Pons (tissue), 1 donor: ENCODE data around the gene ZNF649.
A peak's percentile ranks its signal among the peaks of the same experiment; 100 is the strongest.
"Not testable (repeated sequence)": the region's sequence is repeated elsewhere in the genome, so short reads cannot be mapped to it uniquely, and the experiment has no call there.

Experiments used
- DNase-seq: peaks from one replicate; pipeline ENCODE4 v3.0.0-alpha.2; 2016; ENCODE audit warnings: low spot score

The ZNF649 gene

DNA sequence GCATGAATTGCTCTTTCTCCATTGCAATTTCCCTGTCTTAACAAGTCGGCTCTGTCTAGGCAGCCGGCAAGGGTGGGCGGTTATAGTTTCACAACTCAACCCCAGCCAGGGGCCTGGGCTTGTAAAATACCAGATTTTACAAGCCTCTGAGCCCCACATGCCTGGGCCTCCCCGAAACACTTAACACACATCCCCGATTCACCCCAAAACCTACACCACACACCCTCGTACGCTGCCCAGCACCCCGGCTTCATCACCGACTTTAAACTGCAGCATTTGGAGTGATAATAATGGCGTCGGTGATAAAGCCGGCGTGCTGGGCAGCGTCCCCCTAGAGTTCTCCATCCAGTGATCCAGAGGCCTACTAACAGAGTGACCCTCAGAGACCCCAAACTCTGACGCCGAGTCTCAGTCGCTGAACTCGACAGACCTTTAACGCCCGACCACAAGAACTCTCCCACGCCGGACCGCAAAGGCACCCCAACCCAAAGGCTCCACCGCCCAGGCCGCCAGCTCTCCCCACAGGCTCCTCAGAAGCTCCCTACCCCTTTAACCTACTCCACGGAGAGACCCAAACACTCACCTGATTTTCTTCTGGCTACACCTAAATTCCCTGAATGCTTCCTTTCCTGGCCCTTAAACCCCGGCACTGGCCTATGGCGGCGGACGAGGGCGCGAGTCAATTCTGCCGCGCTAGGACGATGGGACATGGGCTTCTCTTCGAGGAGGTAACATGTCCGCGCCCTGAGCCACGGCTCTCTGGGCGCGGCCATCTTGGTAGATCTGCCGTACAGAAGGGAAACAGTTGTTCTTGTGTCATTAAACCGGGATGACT is at the start of gene ZNF649:
ZNF649 (minus strand) TSS at position 687 of the 835 bp plus-strand sequence. CDS start 4,910 bp downstream, outside the sequence.
- peak; percentile 89 for DNase-seq

DNA sequence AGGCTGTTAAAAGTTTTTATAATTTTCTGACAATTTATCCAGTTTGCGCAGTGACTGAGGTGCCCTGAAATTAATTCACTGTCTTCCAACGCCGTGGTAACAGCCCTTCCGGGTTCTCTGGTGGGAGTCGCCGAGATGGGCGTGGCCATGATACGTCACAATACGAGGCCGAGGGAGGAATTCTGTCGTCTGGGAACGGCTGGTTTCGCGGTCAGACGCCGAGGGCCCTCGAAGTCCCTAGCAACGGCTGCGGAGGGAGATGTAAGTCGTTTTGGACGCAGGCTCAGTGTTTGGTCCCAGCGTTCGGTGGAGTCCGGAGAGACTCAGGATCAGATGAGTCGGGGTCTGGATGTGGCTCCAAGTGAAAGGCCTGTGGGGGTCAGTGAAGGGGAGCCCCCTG is 44.2 kb upstream of the ZNF649 start:
- no peak for DNase-seq

DNA sequence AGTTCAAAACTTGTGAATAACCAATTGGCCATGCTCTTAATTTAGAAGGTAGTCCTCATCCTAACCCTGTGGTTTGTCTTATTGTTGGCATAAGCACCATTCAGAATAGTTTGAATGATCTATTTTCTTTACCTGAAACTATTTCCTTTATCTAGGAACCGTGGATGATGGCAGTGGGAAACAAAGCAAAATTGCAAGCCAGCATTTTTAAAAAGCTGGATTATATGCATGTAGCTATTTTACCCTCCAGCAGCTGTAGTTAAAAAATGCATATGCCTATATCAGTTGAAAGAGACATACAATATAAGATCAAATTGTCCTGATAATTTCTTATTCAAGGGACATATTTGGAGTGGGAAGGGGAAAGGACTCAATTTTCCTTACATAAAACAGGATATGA is 41.8 kb upstream of the ZNF649 start:
- DNase-seq: no peak

DNA sequence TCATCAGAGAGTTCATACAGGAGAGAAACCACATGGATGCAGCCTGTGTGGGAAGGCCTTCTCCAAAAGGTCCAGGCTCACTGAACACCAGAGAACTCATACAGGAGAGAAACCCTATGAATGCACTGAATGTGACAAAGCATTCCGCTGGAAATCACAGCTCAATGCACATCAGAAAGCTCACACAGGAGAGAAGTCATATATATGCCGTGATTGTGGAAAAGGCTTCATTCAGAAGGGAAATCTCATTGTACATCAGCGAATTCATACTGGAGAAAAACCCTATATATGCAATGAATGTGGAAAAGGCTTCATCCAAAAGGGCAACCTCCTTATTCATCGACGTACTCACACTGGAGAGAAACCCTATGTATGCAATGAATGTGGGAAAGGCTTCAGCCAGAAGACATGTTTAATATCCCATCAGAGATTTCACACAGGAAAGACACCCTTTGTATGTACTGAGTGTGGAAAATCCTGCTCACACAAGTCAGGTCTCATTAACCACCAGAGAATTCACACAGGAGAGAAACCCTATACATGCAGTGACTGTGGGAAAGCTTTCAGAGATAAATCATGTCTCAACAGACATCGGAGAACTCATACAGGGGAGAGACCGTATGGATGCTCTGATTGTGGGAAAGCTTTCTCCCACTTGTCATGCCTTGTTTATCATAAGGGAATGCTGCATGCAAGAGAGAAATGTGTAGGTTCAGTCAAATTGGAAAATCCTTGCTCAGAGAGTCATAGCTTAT is 40.2 kb upstream of the ZNF649 start:
- DNase-seq: no peak

DNA sequence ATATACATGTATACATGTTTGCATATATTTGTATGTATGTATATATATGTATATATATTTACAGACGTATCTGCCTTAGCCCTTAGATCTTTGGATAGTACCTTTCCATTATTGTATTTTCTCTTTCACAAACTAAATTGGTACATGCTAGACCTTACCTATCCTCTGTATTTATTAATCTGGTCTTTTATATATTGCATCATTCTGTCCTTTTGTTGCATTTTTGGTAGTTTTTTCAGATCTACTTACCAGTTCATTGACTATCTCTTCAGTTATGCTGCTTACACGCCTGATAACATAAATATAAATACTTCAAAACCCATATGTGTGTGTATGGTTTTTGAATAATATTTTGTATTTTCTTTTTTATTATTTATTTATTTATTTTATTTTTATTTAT is 34.1 kb upstream of the ZNF649 start:
- no peak for DNase-seq

DNA sequence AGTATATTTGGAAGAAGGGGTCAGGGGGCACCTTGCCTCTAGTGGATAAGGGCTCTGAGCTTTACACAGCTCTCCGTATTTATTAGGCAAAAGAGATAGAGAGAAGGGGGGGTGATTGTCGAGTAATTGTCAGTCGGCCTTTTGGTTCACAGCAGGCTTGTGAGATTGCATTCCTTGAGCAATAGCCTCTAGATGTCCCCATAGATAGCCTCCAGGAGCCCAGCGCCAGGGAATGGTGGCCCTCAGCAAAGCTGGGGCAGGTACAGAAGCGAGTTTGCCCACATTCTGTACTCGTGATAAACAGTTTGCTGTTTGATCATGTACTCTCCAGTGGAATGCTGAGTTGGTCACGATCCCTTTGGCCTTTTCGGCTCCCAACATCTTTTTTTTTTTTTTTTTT is 27.1 kb upstream of the ZNF649 start:
- DNase-seq: no peak

DNA sequence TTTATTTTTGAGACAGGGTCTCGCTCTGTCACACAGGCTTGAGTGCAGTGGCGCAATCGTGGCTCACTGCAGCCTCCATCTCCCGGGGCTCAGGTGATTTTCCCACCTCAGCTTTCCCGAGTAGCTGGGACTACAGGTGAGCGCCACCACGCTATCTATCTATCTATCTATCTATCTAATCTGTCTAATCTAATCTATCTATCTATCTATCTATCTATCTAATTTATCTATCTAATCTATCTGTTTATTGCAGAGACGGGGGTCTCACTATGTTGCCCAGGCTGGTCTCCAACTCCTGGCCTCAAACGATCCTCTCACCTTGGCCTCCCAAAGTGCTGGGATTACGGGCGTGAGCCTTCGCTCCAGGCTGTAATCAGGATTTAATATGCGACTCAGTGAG is 23.0 kb upstream of the ZNF649 start:
- DNase-seq: no peak

DNA sequence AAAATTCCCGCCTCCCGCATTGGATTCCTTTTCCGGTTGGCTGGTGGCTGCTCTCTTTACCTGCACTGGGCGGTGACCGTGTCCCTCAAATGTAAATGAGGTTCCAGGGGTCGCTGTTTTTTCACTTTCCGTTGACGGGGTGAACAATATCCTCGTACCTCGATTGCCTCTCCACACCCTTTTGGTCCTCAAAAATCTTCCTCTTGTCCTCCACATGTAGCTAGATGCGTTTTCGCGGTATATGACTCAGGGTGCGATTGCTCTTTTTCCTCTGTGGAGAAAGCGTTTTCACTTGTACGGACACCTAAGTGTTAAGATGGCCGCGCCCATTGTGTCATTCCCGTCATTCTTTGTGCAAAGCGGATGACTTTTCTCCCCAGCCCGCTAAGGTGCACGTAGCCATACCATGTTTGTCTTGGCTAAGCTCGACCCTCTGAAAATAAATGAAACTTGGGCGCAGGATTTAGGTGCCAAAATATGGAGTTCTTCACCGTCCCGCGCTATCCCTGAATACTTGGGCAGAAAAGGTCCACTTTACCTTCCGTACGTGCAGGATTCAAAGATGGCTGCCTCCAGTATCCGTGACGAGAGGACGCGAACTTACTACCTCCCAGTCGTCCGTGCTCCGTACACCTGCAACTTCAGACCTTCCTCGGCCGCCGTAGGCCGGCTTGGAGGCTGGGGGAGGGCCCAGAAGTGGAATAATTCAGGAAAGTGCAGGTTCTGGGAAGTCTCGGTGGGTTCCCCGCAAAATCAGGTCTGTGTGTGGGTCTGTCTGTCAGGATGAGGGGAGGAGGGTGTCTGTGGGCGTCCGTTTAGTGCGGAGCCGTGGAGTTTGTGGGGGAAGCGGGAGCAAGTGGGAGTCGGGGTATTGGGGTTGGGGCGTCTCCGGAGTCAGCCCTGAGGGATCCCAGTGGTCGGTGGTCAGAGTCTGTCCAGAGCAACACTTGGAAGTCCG is 22.2 kb upstream of the ZNF649 start, which contains the start of gene ZNF613:
ZNF613 (plus strand) TSS at position 689 of the 958 bp plus-strand sequence. CDS start 8,749 bp downstream, outside the sequence.
- DNase-seq: peak; percentile 95

DNA sequence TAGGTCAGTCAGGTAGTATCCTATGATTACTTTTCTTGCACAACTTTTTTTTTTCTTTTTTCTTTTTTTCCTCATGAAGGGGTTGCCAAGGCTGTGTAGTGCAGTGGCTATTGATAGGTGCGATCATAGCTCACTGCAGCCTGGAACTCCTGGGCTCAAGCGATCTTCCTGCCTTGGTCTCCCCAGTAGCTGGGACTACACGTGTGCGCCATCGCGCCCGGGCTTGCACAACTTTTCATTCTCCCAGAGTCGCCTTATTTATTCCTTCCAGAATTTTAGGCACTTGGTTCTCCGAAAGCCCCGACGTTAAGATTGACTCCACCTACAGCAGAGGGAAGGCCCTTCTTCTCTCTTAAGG is 21.6 kb upstream of the ZNF649 start:
- DNase-seq: no peak

DNA sequence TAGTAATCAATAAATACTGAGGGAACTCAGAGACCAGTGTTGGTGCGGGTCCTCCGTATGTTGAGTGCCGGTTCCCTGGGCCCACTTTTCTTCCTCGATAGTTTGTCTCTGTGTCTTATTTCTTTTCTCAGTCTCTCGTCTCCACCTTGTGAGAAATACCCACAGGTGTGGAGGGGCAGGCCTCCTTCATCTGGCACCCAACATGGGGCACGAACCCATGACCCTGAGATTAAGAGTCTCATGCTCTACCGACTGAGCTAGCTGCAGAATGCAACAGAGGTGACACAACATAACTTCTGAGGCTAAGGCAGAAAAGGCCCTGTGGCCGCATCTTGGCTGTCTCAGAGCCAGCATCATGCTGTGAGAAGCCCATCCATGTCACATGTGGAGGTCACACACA is 17.1 kb upstream of the ZNF649 start:
- no peak for DNase-seq

DNA sequence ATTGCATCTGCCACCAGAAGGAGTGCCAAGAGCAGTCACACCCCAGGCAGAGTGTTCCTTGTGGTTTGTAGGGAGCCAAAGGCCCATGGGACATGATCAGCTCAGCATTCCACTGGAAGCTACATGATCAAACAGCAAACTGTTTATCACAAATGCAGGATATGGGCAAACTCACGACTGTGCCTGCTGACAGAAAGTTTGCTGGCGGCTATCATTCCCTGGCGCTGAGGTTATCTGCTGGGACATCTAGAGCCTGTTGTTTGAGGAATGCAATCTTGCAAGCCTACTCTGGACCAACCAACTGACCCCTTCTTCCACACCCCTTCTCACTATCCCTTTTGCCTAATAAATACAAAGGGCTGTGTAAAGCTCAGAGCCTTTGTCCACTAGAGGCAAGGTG is 14.8 kb upstream of the ZNF649 start:
- DNase-seq: no peak

DNA sequence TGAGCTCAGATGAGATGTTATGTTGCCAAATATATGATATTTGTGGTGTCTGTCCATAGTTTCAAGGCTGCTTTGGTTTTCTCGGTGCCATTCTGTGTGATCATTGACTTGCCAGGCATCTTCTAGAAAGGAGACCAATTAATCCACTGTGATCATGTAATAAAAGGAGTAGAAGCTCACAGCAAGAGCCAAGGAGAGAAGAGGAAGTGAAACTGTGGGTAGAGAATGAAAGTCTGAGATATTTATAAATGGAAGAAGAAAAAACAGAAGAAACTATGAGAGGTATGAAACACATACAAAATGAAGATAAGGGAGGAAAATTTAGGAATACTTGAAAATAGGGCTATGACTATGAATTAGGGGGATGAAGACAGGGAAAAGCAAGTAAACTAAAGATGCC is 11.3 kb upstream of the ZNF649 start:
- no peak for DNase-seq

DNA sequence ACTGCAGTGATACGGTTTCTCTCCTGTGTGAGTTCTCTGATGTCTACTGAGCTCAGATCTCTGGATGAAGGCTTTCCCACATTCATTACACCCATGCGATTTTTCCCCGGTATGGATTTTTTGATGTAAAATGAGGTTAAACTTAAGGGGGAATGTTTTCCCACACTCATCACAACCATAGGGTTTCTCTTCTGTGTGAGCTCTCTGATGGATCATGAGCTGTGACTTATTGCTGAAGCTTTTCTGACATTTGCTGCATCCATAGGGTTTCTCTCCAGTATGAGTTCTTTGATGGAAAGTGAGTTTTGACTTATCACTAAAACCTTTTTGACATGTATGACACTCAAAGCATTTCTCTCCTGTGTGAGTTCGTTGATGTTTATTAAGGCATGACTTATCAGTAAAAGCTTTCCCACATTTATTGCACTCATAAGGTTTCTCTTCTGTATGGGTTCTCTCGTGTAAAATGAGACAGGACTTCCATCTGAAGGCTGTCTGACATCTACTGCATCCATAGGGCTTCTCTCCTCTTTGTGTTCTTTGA is 10.6 kb upstream of the ZNF649 start:
- no peak for DNase-seq

DNA sequence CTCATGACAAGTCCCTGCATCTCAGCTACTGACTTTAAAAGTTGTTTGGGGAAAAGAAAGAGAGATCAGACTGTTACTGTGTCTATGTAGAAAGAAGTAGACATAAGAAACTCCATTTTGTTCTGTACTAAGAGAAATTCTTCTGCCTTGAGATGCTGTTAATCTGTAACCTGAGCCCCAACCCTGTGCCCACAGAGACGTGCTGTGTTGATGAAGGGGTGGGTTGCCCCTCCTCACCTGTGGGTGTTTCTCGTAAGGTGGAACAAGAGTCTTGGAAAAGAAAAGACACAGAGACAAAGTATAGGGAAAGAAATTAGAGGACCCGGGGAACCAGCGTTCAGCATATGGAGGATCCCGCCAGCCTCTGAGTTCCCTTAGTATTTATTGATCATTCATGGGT is 3.2 kb upstream of the ZNF649 start:
- DNase-seq: not testable (repeated sequence)

DNA sequence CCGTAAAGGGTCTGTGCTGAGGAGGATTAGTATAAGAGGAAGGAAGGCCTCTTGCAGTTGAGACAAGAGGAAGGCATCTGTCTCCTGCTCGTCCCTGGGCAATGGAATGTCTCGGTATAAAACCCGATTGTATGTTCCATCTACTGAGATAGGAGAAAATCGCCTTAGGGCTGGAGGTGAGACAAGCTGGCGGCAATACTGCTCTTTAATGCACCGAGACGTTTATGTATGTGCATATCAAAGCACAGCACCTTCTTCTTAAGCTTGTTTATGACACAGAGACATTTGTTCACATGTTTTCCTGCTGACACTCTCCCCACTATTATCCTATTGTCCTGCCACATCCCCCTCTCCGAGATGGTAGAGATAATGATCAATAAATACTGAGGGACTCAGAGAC is 1.3 kb upstream of the ZNF649 start:
- not testable (repeated sequence) for DNase-seq

DNA sequence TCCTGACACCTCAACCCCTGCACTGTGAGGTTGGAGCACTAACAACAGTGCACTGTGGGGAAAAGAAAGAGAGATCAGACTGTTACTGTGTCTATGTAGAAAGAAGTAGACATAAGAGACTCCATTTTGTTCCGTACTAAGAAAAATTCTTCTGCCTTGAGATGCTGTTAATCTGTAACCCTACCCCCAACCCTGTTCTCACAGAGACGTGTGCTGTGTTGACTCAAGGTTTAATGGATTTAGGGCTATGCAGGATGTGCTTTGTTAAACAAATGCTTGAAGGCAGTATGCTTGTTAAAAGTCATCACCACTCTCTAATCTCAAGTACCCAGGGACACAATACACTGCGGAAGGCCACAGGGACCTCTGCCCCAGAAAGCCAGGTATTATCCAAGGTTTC is 822 bp upstream of the ZNF649 start:
- not testable (repeated sequence) for DNase-seq

DNA sequence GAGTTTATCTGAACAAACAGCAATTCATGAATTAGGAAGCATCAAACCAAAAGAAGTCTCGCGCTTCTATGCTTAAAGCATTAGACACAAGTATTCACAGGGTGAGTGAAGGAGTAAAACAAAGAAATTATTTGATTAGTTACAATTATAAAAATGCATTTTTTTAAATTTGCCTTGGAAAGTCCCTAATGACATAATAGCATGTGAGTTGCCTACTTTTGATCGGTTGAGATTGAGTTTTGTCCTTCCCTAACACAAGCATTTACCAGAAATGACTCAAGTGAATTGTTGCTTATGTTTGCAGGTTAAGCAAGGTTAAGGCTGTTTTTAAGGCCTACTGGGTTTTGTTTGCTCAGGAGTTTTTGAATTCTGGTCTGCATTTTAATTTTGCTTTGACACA is 389 bp upstream of the ZNF649 start:
- DNase-seq: no peak

DNA sequence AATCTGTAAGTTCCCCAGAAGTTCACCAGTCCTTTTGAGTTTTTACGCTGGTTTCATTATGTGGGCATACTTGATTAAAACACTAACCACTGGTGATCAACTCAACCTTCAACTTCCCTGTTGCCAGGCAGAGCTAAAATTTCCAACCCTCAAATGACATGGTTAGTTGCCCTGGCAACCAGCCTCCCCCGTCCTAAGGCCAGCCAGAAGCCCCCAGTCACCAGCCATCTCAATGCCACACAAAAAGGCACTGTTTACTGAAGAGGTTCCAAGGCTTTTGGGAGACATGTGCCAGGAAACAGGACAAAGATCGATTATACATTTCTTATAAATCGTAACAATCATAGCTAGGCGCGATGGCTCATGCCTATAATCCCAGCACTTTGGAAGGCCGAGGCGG is 1.6 kb downstream of the ZNF649 start:
- DNase-seq: peak; percentile 78

DNA sequence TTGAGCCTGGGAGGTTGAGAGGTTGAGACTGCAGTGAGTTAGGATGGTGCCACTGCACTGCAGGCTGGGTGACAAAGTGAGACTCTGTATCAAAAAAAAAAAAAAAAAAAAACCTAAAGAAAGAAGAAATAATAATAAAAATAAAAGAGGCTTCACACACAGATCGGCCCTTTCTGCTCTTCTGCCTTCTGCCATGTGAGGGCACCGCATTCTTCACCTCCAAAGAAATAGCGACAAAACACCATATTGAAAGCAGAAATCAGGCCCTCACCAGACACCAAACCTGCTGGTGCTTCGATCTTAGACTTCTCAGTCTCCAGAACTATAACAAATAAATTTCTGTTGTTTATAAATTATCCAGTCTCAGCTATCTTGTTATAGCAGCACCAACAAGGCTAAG is 3.0 kb downstream of the ZNF649 start:
- no peak for DNase-seq

DNA sequence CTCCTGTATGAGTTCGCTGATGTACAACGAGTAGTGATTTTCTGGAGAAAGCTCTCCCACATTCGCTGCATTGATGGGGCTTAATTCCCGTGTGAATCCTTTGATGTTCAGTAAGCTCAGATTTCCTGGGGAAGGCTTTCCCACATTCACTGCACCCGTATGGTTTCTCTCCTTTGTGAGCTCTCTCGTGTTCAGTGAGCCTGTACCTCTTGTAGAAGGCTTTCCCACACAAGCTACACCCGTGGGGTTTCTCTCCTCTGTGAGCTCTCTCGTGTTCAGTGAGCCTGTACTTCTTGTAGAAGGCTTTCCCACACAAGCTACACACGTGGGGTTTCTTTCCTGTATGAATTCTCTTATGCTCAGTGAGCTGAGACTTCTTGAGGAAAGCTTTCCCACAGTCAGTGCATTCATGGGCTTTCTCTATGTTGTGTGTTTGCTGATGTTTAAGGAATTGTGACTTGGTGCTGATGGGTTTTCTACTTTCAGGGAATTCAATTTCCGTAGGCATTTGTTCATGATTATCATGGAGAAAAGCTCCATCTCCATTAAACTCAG is 13.5 kb downstream of the ZNF649 start:
- DNase-seq: no peak

DNA sequence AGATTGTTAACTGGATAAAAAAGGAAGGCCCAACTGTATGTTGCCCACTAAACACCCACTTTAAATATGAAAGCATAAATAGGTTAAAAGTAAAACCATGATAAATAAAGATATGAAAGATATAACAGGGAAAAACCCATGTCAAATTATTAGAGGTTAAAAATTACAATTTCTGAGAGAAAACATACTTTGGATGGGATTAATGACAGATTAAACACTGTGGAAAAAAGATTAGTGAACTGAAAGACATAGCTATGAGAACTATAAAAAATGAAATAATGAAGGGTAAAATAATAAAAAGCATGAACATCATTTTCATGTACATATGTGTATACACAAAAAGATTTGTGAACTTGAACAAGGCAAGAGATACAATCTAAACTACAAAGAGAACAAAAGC is 14.9 kb downstream of the ZNF649 start:
- DNase-seq: no peak
